ENCODE data around the gene MCTP2. TPM values are rescaled to one million over a fixed set of nuclear protein-coding genes. Genes with fewer than 3 reads are reported as not detected.
"Not testable (repeated sequence)": the region's sequence is repeated elsewhere in the genome, so short reads cannot be mapped to it uniquely, and the experiment has no call there.

Gene MCTP2
- total and polyA plus RNA-seq, 9 donors, result 0.33 to 1.7 (median 0.61) TPM

GRCh38 chr15:94247789-94248638, 16.7 kb downstream of the MCTP2 start:
- no peak for DNase-seq
- Histone ChIP-seq H3K4me3 (ENCODE audit: low read length) (no peak overlapping the region), H3K27ac (ENCODE audit: low read length) (no peak overlapping the region), H3K27me3 (ENCODE audit: control insufficient read depth, insufficient read depth, low read length) (no peaks in the 10 kb centered on the region), H3K9me3 (replicated peaks; ENCODE audit: control insufficient read depth, low read depth, low read length) (no peaks in the 10 kb centered on the region), H3K4me1 (ENCODE audit: control insufficient read depth, insufficient read depth, low read length) (no peaks in the 10 kb centered on the region), H3K36me3 (ENCODE audit: control insufficient read depth, insufficient read depth, low read length) (no peaks in the 10 kb centered on the region)
- WGBS (ENCODE audit: insufficient coverage), result 77% methylated on average over 3 of the region's 7 CpGs

- WGBS (ENCODE audit: insufficient coverage), result no CpG with 5 or more reads among the region's 2 CpGs
- no peak overlapping the region for H3K27ac ChIP-seq (ENCODE audit: low read length)
Measured at GRCh38 chr15:94250801-94251200, 19.4 kb downstream of the MCTP2 start.

GRCh38 chr15:94252223-94252766, 20.9 kb downstream of the MCTP2 start:
- no CpG with 5 or more reads among the region's 1 CpG for WGBS (ENCODE audit: insufficient coverage)
- no peak overlapping the region for H3K4me3 ChIP-seq (ENCODE audit: low read length)
- no peak for DNase-seq

More at GRCh38 chr15:94250801-94251200, 19.4 kb downstream of the MCTP2 start:
- Histone ChIP-seq H3K36me3 (ENCODE audit: control insufficient read depth, insufficient read depth, low read length) (no peaks in the 10 kb centered on the region), H3K4me1 (ENCODE audit: control insufficient read depth, insufficient read depth, low read length) (no peaks in the 10 kb centered on the region), H3K9me3 (replicated peaks; ENCODE audit: control insufficient read depth, low read depth, low read length) (no peaks in the 10 kb centered on the region), H3K4me3 (ENCODE audit: low read length) (no peak overlapping the region), H3K27me3 (ENCODE audit: control insufficient read depth, insufficient read depth, low read length) (no peaks in the 10 kb centered on the region)
- DNase-seq, result no peak

GRCh38 chr15:94252906-94253491, 21.6 kb downstream of the MCTP2 start:
- H3K4me3 ChIP-seq (ENCODE audit: low read length), result no peak overlapping the region
- H3K9me3 ChIP-seq (replicated peaks; ENCODE audit: control insufficient read depth, low read depth, low read length), result no peaks in the 10 kb centered on the region
- 67% methylated on average over 1 of the region's 2 CpGs for WGBS (ENCODE audit: insufficient coverage)
- H3K36me3 ChIP-seq (ENCODE audit: control insufficient read depth, insufficient read depth, low read length), result no peaks in the 10 kb centered on the region
- no peak for DNase-seq
- no peaks in the 10 kb centered on the region for H3K4me1 ChIP-seq (ENCODE audit: control insufficient read depth, insufficient read depth, low read length)
- H3K27ac ChIP-seq (ENCODE audit: low read length), result no peak overlapping the region
- H3K27me3 ChIP-seq (ENCODE audit: control insufficient read depth, insufficient read depth, low read length), result no peaks in the 10 kb centered on the region

More at GRCh38 chr15:94252223-94252766, 20.9 kb downstream of the MCTP2 start:
- Histone ChIP-seq H3K27me3 (ENCODE audit: control insufficient read depth, insufficient read depth, low read length) (no peaks in the 10 kb centered on the region), H3K4me1 (ENCODE audit: control insufficient read depth, insufficient read depth, low read length) (no peaks in the 10 kb centered on the region), H3K9me3 (replicated peaks; ENCODE audit: control insufficient read depth, low read depth, low read length) (no peaks in the 10 kb centered on the region), H3K36me3 (ENCODE audit: control insufficient read depth, insufficient read depth, low read length) (no peaks in the 10 kb centered on the region), H3K27ac (ENCODE audit: low read length) (no peak overlapping the region)

- no peak for DNase-seq
- no CpG with 5 or more reads among the region's 3 CpGs for WGBS (ENCODE audit: insufficient coverage)
- H3K9me3 ChIP-seq (replicated peaks; ENCODE audit: control insufficient read depth, low read depth, low read length), result no peaks in the 10 kb centered on the region
- no peak overlapping the region for H3K4me3 ChIP-seq (ENCODE audit: low read length)
- H3K27ac ChIP-seq (ENCODE audit: low read length), result no peak overlapping the region
- H3K4me1 ChIP-seq (ENCODE audit: control insufficient read depth, insufficient read depth, low read length), result no peaks in the 10 kb centered on the region
- no peaks in the 10 kb centered on the region for H3K36me3 ChIP-seq (ENCODE audit: control insufficient read depth, insufficient read depth, low read length)
- H3K27me3 ChIP-seq (ENCODE audit: control insufficient read depth, insufficient read depth, low read length), result no peaks in the 10 kb centered on the region
Measured at GRCh38 chr15:94253742-94254141, 22.4 kb downstream of the MCTP2 start.

GRCh38 chr15:94255540-94255939, 24.2 kb downstream of the MCTP2 start:
- no peak overlapping the region for H3K27ac ChIP-seq (ENCODE audit: low read length)
- H3K9me3 ChIP-seq (replicated peaks; ENCODE audit: control insufficient read depth, low read depth, low read length), result no peaks in the 10 kb centered on the region
- no peak overlapping the region for H3K4me3 ChIP-seq (ENCODE audit: low read length)
- no peaks in the 10 kb centered on the region for H3K36me3 ChIP-seq (ENCODE audit: control insufficient read depth, insufficient read depth, low read length)
- WGBS (ENCODE audit: insufficient coverage), result 71% methylated on average over 4 of the region's 4 CpGs
- H3K27me3 ChIP-seq (ENCODE audit: control insufficient read depth, insufficient read depth, low read length), result no peaks in the 10 kb centered on the region
- no peaks in the 10 kb centered on the region for H3K4me1 ChIP-seq (ENCODE audit: control insufficient read depth, insufficient read depth, low read length)
- no peak for DNase-seq

GRCh38 chr15:94256511-94256910, 25.1 kb downstream of the MCTP2 start:
- no peak overlapping the region for H3K27ac ChIP-seq (ENCODE audit: low read length)
- no peaks in the 10 kb centered on the region for H3K36me3 ChIP-seq (ENCODE audit: control insufficient read depth, insufficient read depth, low read length)
- DNase-seq, result no peak
- H3K9me3 ChIP-seq (replicated peaks; ENCODE audit: control insufficient read depth, low read depth, low read length), result no peaks in the 10 kb centered on the region
- WGBS (ENCODE audit: insufficient coverage), result 67% methylated on average over 2 of the region's 3 CpGs
- H3K4me1 ChIP-seq (ENCODE audit: control insufficient read depth, insufficient read depth, low read length), result no peaks in the 10 kb centered on the region
- H3K27me3 ChIP-seq (ENCODE audit: control insufficient read depth, insufficient read depth, low read length), result no peaks in the 10 kb centered on the region
- no peak overlapping the region for H3K4me3 ChIP-seq (ENCODE audit: low read length)

- H3K4me1 ChIP-seq (ENCODE audit: control insufficient read depth, insufficient read depth, low read length); H3K27ac ChIP-seq (ENCODE audit: low read length); DNase-seq; H3K4me3 ChIP-seq (ENCODE audit: low read length); H3K36me3 ChIP-seq (ENCODE audit: control insufficient read depth, insufficient read depth, low read length); H3K27me3 ChIP-seq (ENCODE audit: control insufficient read depth, insufficient read depth, low read length); H3K9me3 ChIP-seq (replicated peaks; ENCODE audit: control insufficient read depth, low read depth, low read length): not testable (repeated sequence)
- 92% methylated on average over 5 of the region's 7 CpGs for WGBS (ENCODE audit: insufficient coverage)
Measured at GRCh38 chr15:94257776-94258175, 26.4 kb downstream of the MCTP2 start.

GRCh38 chr15:94258246-94258645, 26.9 kb downstream of the MCTP2 start:
- H3K27ac ChIP-seq (ENCODE audit: low read length), result no peak overlapping the region
- WGBS (ENCODE audit: insufficient coverage), result no CpG with 5 or more reads among the region's 2 CpGs
- H3K27me3 ChIP-seq (ENCODE audit: control insufficient read depth, insufficient read depth, low read length), result no peaks in the 10 kb centered on the region
- DNase-seq, result no peak
- no peaks in the 10 kb centered on the region for H3K9me3 ChIP-seq (replicated peaks; ENCODE audit: control insufficient read depth, low read depth, low read length)
- H3K4me1 ChIP-seq (ENCODE audit: control insufficient read depth, insufficient read depth, low read length), result no peaks in the 10 kb centered on the region
- H3K4me3 ChIP-seq (ENCODE audit: low read length), result no peak overlapping the region
- no peaks in the 10 kb centered on the region for H3K36me3 ChIP-seq (ENCODE audit: control insufficient read depth, insufficient read depth, low read length)

- Histone ChIP-seq H3K27ac (ENCODE audit: low read length) (no peak overlapping the region), H3K27me3 (ENCODE audit: control insufficient read depth, insufficient read depth, low read length) (no peaks in the 10 kb centered on the region), H3K9me3 (replicated peaks; ENCODE audit: control insufficient read depth, low read depth, low read length) (no peaks in the 10 kb centered on the region), H3K4me1 (ENCODE audit: control insufficient read depth, insufficient read depth, low read length) (no peaks in the 10 kb centered on the region), H3K4me3 (ENCODE audit: low read length) (no peak overlapping the region), H3K36me3 (ENCODE audit: control insufficient read depth, insufficient read depth, low read length) (no peaks in the 10 kb centered on the region)
- no peak for DNase-seq
- no CpG with 5 or more reads among the region's 1 CpG for WGBS (ENCODE audit: insufficient coverage)
Measured at GRCh38 chr15:94259121-94259751, 27.9 kb downstream of the MCTP2 start.

Measured in muscle of leg (tissue), 11 donors.